ENCODE measurements around the gene HCAR3.

HCAR3 gene

DNA sequence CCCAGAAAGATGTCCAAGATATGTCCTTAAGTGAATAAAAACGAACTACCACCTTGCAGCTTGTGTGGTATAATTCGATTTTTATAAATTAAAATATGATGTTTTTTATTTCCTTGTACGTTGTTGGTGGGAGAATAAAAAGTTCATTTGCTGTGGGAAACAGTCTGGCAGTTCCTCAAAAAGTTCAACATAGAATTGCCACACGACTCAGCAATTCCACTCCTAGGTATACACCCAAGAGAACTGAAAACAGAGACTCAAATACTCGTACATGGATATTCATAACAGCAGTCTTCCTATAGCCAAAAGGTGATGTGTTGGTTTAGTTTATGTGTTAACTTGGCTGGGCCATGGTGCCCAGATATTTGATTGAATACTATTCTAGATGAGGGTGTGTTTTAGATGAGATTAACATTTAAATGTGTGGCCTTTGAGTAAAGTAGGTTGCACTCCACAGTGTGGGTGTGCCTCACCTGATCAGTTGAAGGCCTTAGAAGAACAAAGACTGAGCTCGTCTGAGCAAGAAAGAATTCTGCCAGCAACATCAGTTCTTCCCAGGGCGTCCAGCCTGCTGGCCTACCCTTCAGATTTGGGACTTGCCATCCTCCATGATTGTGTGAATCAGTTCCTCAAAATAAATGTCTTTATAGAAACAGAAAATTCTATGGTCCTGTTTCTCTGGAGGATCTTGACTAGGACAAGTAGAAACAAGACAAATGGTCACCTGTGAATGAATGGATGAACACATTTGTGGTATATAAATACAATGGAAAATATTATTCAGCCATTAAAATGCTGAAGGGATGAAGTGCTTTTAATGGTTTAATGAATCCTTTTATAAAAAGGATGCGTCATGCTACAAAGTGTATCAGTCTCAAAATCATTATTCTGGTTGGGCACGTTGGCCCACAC, 30.9 kb upstream of the HCAR3 start:
- no peak overlapping the region for H3K27ac ChIP-seq
- TF ChIP-seq, protein P1, sequence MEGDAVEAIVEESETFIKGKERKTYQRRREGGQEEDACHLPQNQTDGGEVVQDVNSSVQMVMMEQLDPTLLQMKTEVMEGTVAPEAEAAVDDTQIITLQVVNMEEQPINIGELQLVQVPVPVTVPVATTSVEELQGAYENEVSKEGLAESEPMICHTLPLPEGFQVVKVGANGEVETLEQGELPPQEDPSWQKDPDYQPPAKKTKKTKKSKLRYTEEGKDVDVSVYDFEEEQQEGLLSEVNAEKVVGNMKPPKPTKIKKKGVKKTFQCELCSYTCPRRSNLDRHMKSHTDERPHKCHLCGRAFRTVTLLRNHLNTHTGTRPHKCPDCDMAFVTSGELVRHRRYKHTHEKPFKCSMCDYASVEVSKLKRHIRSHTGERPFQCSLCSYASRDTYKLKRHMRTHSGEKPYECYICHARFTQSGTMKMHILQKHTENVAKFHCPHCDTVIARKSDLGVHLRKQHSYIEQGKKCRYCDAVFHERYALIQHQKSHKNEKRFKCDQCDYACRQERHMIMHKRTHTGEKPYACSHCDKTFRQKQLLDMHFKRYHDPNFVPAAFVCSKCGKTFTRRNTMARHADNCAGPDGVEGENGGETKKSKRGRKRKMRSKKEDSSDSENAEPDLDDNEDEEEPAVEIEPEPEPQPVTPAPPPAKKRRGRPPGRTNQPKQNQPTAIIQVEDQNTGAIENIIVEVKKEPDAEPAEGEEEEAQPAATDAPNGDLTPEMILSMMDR (IDR thresholded peaks at IDR 0.05): no peak
- no peak for TF ChIP-seq ZFX (IDR thresholded peaks at IDR 0.05; ENCODE audit: borderline replicate concordance)

DNA sequence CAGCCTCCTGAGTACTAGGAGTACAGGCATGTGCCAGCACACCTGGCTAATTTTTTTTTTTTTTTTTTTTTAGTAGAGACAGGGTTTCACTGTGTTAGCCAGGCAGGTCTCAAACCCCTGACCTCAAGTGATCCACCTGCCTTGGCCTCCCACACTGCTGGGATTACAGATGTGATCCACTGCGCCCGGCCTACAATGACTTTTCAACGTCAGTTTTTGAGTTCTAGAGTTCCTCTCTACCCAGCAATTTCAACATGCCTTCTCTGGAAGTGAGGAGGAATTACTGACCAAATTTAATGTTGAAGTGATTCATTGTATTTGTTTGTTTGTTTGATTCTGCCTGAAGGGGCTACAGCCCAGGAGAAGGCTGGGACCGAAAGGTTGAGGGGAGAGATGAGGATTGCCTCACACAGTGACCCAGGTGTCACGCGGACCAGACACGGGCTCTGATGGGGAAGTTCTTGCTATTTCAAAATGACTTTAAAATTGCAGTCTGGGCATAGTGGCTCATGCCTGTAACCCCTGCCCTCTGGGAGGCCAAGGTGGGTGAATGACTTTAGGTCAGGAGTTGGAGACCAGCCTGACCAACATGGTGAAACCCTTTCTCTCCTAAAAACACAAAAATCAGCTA, 27.4 kb upstream of the HCAR3 start:
- TF ChIP-seq, protein P1 (IDR thresholded peaks at IDR 0.05): no peak
- no peak for TF ChIP-seq ZFX (IDR thresholded peaks at IDR 0.05; ENCODE audit: borderline replicate concordance)
- H3K27ac ChIP-seq: no peak overlapping the region

DNA sequence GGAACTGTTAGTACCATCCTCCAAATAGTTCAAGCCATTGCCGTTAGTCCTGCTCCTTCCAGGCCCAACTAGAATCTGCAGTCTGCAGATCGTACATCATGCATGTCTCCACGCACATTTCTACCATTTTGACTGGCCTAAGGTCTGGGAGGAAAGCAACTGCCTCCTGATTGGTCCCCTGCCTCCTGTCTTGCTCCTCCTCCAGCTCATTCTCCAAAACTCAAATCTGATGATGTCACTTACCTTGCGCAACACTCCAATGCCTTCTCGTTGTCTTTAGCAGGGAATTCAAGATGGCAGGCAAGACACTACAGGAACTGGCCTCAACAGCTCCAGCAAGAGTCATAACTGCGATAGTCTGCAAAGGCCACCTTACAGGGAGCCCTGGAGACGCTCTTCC, 23.7 kb upstream of the HCAR3 start:
- no peak for TF ChIP-seq ZFX (IDR thresholded peaks at IDR 0.05; ENCODE audit: borderline replicate concordance)
- TF ChIP-seq, protein P1 (IDR thresholded peaks at IDR 0.05): no peak
- H3K27ac ChIP-seq: no peak overlapping the region

DNA sequence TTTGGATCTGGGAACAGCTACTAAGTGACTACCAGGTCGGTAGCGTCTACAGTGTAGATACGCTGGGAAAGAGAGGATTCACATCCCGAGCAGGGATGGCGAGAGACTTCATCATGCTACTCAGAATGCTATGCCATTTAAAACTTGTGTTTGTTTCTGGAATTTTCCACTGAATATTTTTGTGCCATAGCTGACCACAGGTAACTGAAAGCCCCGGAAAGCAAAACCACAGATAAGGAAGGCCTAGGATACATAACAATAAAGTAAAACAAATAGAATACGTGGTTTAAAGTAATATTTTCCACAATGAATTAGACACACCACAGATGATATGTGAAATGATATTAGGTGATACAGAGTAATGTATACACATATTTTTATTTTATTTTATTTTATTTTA, 22.0 kb upstream of the HCAR3 start:
- TF ChIP-seq, protein P1 (IDR thresholded peaks at IDR 0.05): no peak
- no peak for TF ChIP-seq ZFX (IDR thresholded peaks at IDR 0.05; ENCODE audit: borderline replicate concordance)
- no peak overlapping the region for H3K27ac ChIP-seq

DNA sequence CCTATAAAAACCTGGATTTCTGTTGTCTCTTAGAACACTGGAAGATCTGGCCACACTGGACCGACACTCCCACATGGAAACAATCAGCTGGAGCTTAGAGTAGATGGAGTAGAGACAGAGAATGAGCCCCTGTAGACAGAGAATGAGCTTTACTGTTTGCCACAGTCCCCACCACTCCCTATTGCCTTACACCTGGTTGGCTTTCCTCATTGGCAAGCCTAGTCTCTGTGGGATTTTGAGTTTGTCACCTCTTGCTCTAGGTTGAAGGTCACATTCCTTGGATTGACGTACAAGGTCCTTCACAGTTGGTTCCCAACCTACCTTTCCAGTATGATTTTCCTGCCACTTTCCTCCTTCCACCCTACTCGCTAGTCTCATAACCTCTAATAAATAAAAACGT, 16.0 kb upstream of the HCAR3 start:
- no peak for TF ChIP-seq ZFX (IDR thresholded peaks at IDR 0.05; ENCODE audit: borderline replicate concordance)
- TF ChIP-seq, protein P1 (IDR thresholded peaks at IDR 0.05): no peak

DNA sequence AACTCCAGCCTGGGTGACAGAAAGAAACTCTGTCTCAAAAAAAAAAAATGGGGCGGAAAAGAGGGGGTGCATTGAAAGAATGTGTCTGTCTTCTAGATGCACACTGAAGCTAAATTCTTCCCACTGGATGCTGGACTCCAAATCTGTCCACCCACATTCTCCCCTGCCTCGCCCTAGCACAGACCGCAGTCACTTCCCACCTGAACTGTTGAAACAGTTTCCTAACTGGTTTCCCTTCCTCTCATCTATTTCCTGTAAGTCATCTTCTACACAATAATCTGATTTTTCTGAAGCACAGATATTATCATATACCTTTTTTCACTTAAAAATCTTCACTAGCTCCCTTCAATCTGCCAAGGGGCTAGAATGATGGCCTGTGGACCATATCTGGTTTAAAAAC, 15.6 kb upstream of the HCAR3 start:
- TF ChIP-seq, protein P1 (IDR thresholded peaks at IDR 0.05): no peak
- no peak for TF ChIP-seq ZFX (IDR thresholded peaks at IDR 0.05; ENCODE audit: borderline replicate concordance)
- no peak overlapping the region for H3K27ac ChIP-seq

More for the DNA sequence above, 16.0 kb upstream of the HCAR3 start:
- H3K27ac ChIP-seq: no peak overlapping the region
